Measurements from ENCODE around the gene EDEM2.
"Not testable (repeated sequence)": the region's sequence is repeated elsewhere in the genome, so short reads cannot be mapped to it uniquely, and the experiment has no call there.

EDEM2 gene

GRCh38 chr20:35168701-35169409 lies 21.7 kb upstream of the EDEM2 start:
- DNase-seq: not testable (repeated sequence)

GRCh38 chr20:35167787-35168186 lies 20.7 kb upstream of the EDEM2 start:
- DNase-seq: no peak

- DNase-seq: peak; percentile 30
Measured at GRCh38 chr20:35166242-35166830, 19.2 kb upstream of the EDEM2 start.

- DNase-seq: no peak
Measured at GRCh38 chr20:35165221-35166185, 18.4 kb upstream of the EDEM2 start.

- not testable (repeated sequence) for DNase-seq
Measured at GRCh38 chr20:35164531-35164930, 17.4 kb upstream of the EDEM2 start.

GRCh38 chr20:35160341-35160740 lies 13.2 kb upstream of the EDEM2 start:
- DNase-seq: not testable (repeated sequence)

GRCh38 chr20:35156978-35157377 lies 9.8 kb upstream of the EDEM2 start:
- no peak for DNase-seq

- no peak for DNase-seq
Measured at GRCh38 chr20:35155936-35156335, 8.8 kb upstream of the EDEM2 start.

GRCh38 chr20:35151736-35152135 lies 4.6 kb upstream of the EDEM2 start:
- peak; percentile 42 for DNase-seq

GRCh38 chr20:35150846-35151579 lies 3.9 kb upstream of the EDEM2 start:
- DNase-seq: no peak

- peak; percentile 45 for DNase-seq
Measured at GRCh38 chr20:35147575-35148071, 487 bp upstream of the EDEM2 start.

GRCh38 chr20:35146299-35146919 lies 727 bp downstream of the EDEM2 start:
- DNase-seq: no peak

GRCh38 chr20:35145141-35145564 lies 2.0 kb downstream of the EDEM2 start:
- peak; percentile 56 for DNase-seq

GRCh38 chr20:35144694-35145093 lies 2.4 kb downstream of the EDEM2 start:
- DNase-seq: no peak

GRCh38 chr20:35135867-35136586 lies 11.1 kb downstream of the EDEM2 start:
- DNase-seq: no peak

- no peak for DNase-seq
Measured at GRCh38 chr20:35134880-35135279, 12.3 kb downstream of the EDEM2 start.

- DNase-seq: no peak
Measured at GRCh38 chr20:35134472-35134871, 12.7 kb downstream of the EDEM2 start.

GRCh38 chr20:35133735-35134134 lies 13.4 kb downstream of the EDEM2 start:
- DNase-seq: no peak

- no peak for DNase-seq
Measured at GRCh38 chr20:35133031-35133430, 14.1 kb downstream of the EDEM2 start.

- no peak for DNase-seq
Measured at GRCh38 chr20:35131934-35132333, 15.2 kb downstream of the EDEM2 start.

- peak; percentile 28 for DNase-seq
Measured at GRCh38 chr20:35129647-35130069, 17.5 kb downstream of the EDEM2 start.

Measured in fibroblast of skin of right quadriceps (primary cell).